HK-2 (cell line): ENCODE results near the gene PSMB7.

Source experiments
- DNase-seq: peaks from one replicate; pipeline ENCODE4 v3.0.0-alpha.2; 2018; ENCODE audit not compliant: unreplicated experiment

The PSMB7 gene

GRCh38 chr9:124357721-124358361, 57.4 kb downstream of the PSMB7 start:
- DNase-seq: no peak

- DNase-seq: no peak
These were observed 58.4 kb downstream of the PSMB7 start for GRCh38 chr9:124356745-124357390.

- no peak for DNase-seq
These were observed 59.1 kb downstream of the PSMB7 start for GRCh38 chr9:124355941-124356744.

- no peak for DNase-seq
These were observed 60.0 kb downstream of the PSMB7 start for GRCh38 chr9:124355039-124355940.

- DNase-seq: no peak
These were observed 60.8 kb downstream of the PSMB7 start for GRCh38 chr9:124354346-124355038.

- DNase-seq: no peak
These were observed 61.4 kb downstream of the PSMB7 start for GRCh38 chr9:124353811-124354274.

- DNase-seq: no peak
These were observed 62.0 kb downstream of the PSMB7 start for GRCh38 chr9:124353166-124353768.

GRCh38 chr9:124352616-124353015, 62.6 kb downstream of the PSMB7 start:
- no peak for DNase-seq

- no peak for DNase-seq
These were observed 63.4 kb downstream of the PSMB7 start for GRCh38 chr9:124351672-124352468.

- DNase-seq: no peak
These were observed 64.6 kb downstream of the PSMB7 start for GRCh38 chr9:124350494-124351263.

GRCh38 chr9:124349675-124350493, 65.4 kb downstream of the PSMB7 start:
- DNase-seq: no peak

GRCh38 chr9:124349267-124349666, 66.0 kb downstream of the PSMB7 start:
- DNase-seq: no peak

GRCh38 chr9:124348831-124349230, 66.4 kb downstream of the PSMB7 start:
- no peak for DNase-seq

GRCh38 chr9:124348363-124348762, 66.9 kb downstream of the PSMB7 start:
- no peak for DNase-seq

- no peak for DNase-seq
These were observed 67.3 kb downstream of the PSMB7 start for GRCh38 chr9:124347968-124348358.

GRCh38 chr9:124347206-124347967, 67.9 kb downstream of the PSMB7 start:
- DNase-seq: no peak
